ENCODE data around the gene ST7.

- TF ChIP-seq L3MBTL2 (conservative IDR thresholded peaks at IDR 0.05), result no peak
- TF ChIP-seq TARDBP (IDR thresholded peaks at IDR 0.05), result no peak
- no peak for TF ChIP-seq BHLHE40 (IDR thresholded peaks at IDR 0.05; ENCODE audit: borderline replicate concordance)
- TF ChIP-seq FOXM1 (IDR thresholded peaks at IDR 0.05; ENCODE audit: borderline replicate concordance), result no peak
- TF ChIP-seq HDGF (IDR thresholded peaks at IDR 0.05; ENCODE audit: borderline replicate concordance), result no peak
- no peak for TF ChIP-seq FOXA1 (IDR thresholded peaks at IDR 0.05)
- TF ChIP-seq FOXK2 (IDR thresholded peaks at IDR 0.05), result no peak
- TF ChIP-seq, protein P1, sequence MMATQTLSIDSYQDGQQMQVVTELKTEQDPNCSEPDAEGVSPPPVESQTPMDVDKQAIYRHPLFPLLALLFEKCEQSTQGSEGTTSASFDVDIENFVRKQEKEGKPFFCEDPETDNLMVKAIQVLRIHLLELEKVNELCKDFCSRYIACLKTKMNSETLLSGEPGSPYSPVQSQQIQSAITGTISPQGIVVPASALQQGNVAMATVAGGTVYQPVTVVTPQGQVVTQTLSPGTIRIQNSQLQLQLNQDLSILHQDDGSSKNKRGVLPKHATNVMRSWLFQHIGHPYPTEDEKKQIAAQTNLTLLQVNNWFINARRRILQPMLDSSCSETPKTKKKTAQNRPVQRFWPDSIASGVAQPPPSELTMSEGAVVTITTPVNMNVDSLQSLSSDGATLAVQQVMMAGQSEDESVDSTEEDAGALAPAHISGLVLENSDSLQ (IDR thresholded peaks at IDR 0.05), result no peak
- TF ChIP-seq NFRKB (IDR thresholded peaks at IDR 0.05), result no peak
- TF ChIP-seq ZNF384 (IDR thresholded peaks at IDR 0.05), result no peak
- TF ChIP-seq ARNT (IDR thresholded peaks at IDR 0.05), result no peak
- no peak for TF ChIP-seq SP1 (IDR thresholded peaks at IDR 0.05)
Observed at GRCh38 chr7:116981939-116982338, 28.6 kb downstream of the ST7 start.

Data from HEK293T (cell line).